Measurements from ENCODE around the gene MEGF9. TPM values are rescaled to one million over a fixed set of nuclear protein-coding genes. Genes with fewer than 3 reads are reported as not detected.
"Not testable (repeated sequence)": the region's sequence is repeated elsewhere in the genome, so short reads cannot be mapped to it uniquely, and the experiment has no call there.

Gene MEGF9
- total RNA-seq, 1 donor from 2014 or later = 2.6 TPM

- no peak for TF ChIP-seq CTCF (IDR thresholded peaks at IDR 0.05; ENCODE audit: unreplicated experiment)
- Mint-ChIP-seq H3K4me1 (ENCODE audit: unreplicated experiment) (no peaks in the 10 kb centered on the region), H3K9me3 (ENCODE audit: unreplicated experiment) (no peaks in the 10 kb centered on the region), H3K27ac (ENCODE audit: unreplicated experiment) (no peak overlapping the region), H3K36me3 (ENCODE audit: low read depth, unreplicated experiment) (no peaks in the 10 kb centered on the region), H3K27me3 (ENCODE audit: unreplicated experiment) (no peaks in the 10 kb centered on the region), H3K4me3 (ENCODE audit: unreplicated experiment) (no peak overlapping the region)
- DNase-seq (ENCODE audit: low spot score) = no peak
These were observed 65.6 kb downstream of the MEGF9 start for GRCh38 chr9:120648581-120649197.

GRCh38 chr9:120646948-120647347, 67.3 kb downstream of the MEGF9 start:
- no peaks in the 10 kb centered on the region for H3K36me3 Mint-ChIP-seq (ENCODE audit: low read depth, unreplicated experiment)
- no peaks in the 10 kb centered on the region for H3K9me3 Mint-ChIP-seq (ENCODE audit: unreplicated experiment)
- H3K27me3 Mint-ChIP-seq (ENCODE audit: unreplicated experiment) = no peaks in the 10 kb centered on the region
- H3K4me1 Mint-ChIP-seq (ENCODE audit: unreplicated experiment) = no peaks in the 10 kb centered on the region
- H3K27ac Mint-ChIP-seq (ENCODE audit: unreplicated experiment) = no peak overlapping the region
- TF ChIP-seq CTCF (IDR thresholded peaks at IDR 0.05; ENCODE audit: unreplicated experiment) = no peak
- no peak for DNase-seq (ENCODE audit: low spot score)
- no peak overlapping the region for H3K4me3 Mint-ChIP-seq (ENCODE audit: unreplicated experiment)

GRCh38 chr9:120645760-120646159, 68.5 kb downstream of the MEGF9 start:
- TF ChIP-seq CTCF (IDR thresholded peaks at IDR 0.05; ENCODE audit: unreplicated experiment) = no peak
- Mint-ChIP-seq H3K27ac (ENCODE audit: unreplicated experiment) (no peak overlapping the region), H3K4me1 (ENCODE audit: unreplicated experiment) (no peaks in the 10 kb centered on the region), H3K9me3 (ENCODE audit: unreplicated experiment) (no peaks in the 10 kb centered on the region), H3K36me3 (ENCODE audit: low read depth, unreplicated experiment) (no peaks in the 10 kb centered on the region), H3K4me3 (ENCODE audit: unreplicated experiment) (no peak overlapping the region), H3K27me3 (ENCODE audit: unreplicated experiment) (no peaks in the 10 kb centered on the region)
- DNase-seq (ENCODE audit: low spot score) = no peak

GRCh38 chr9:120643061-120643460, 71.2 kb downstream of the MEGF9 start:
- H3K9me3 Mint-ChIP-seq (ENCODE audit: unreplicated experiment) = no peaks in the 10 kb centered on the region
- no peak for DNase-seq (ENCODE audit: low spot score)
- H3K4me1 Mint-ChIP-seq (ENCODE audit: unreplicated experiment) = no peaks in the 10 kb centered on the region
- no peaks in the 10 kb centered on the region for H3K36me3 Mint-ChIP-seq (ENCODE audit: low read depth, unreplicated experiment)
- TF ChIP-seq CTCF (IDR thresholded peaks at IDR 0.05; ENCODE audit: unreplicated experiment) = no peak
- no peak overlapping the region for H3K4me3 Mint-ChIP-seq (ENCODE audit: unreplicated experiment)
- H3K27me3 Mint-ChIP-seq (ENCODE audit: unreplicated experiment) = no peaks in the 10 kb centered on the region
- H3K27ac Mint-ChIP-seq (ENCODE audit: unreplicated experiment) = no peak overlapping the region

GRCh38 chr9:120642129-120642770, 72.0 kb downstream of the MEGF9 start:
- H3K4me1 Mint-ChIP-seq (ENCODE audit: unreplicated experiment) = no peaks in the 10 kb centered on the region
- H3K4me3 Mint-ChIP-seq (ENCODE audit: unreplicated experiment) = no peak overlapping the region
- no peaks in the 10 kb centered on the region for H3K9me3 Mint-ChIP-seq (ENCODE audit: unreplicated experiment)
- H3K27ac Mint-ChIP-seq (ENCODE audit: unreplicated experiment) = no peak overlapping the region
- DNase-seq (ENCODE audit: low spot score) = no peak
- no peaks in the 10 kb centered on the region for H3K36me3 Mint-ChIP-seq (ENCODE audit: low read depth, unreplicated experiment)
- no peak for TF ChIP-seq CTCF (IDR thresholded peaks at IDR 0.05; ENCODE audit: unreplicated experiment)
- H3K27me3 Mint-ChIP-seq (ENCODE audit: unreplicated experiment) = no peaks in the 10 kb centered on the region

GRCh38 chr9:120640874-120641273, 73.4 kb downstream of the MEGF9 start:
- H3K27me3 Mint-ChIP-seq (ENCODE audit: unreplicated experiment); H3K4me3 Mint-ChIP-seq (ENCODE audit: unreplicated experiment): not testable (repeated sequence)

More at GRCh38 chr9:120640874-120641273, 73.4 kb downstream of the MEGF9 start:
- DNase-seq (ENCODE audit: low spot score); H3K4me1 Mint-ChIP-seq (ENCODE audit: unreplicated experiment); H3K36me3 Mint-ChIP-seq (ENCODE audit: low read depth, unreplicated experiment); H3K9me3 Mint-ChIP-seq (ENCODE audit: unreplicated experiment); H3K27ac Mint-ChIP-seq (ENCODE audit: unreplicated experiment): not testable (repeated sequence)
